ENCODE data around the gene MPRIP. TPM values are rescaled to one million over a fixed set of nuclear protein-coding genes. Genes with fewer than 3 reads are reported as not detected.

MPRIP gene
- total and polyA plus RNA-seq, 2 of the 13 experiments (the other 11 are each of a cell fraction or from before 2014, with no cell fraction given): 50.2 to 52.4 TPM

- TF ChIP-seq POGK (CRISPR knock-in tag; conservative IDR thresholded peaks at IDR 0.05) (peak; percentile 8; the same call in 1 of the 2 replicates), ZNF780A (CRISPR knock-in tag; IDR thresholded peaks at IDR 0.05) (no peak), ZNF704 (CRISPR knock-in tag; IDR thresholded peaks at IDR 0.05; ENCODE audit: borderline replicate concordance) (no peak), SKI (IDR thresholded peaks at IDR 0.05; ENCODE audit: partially characterized antibody) (peak; percentile 17), GATAD1 (CRISPR knock-in tag; IDR thresholded peaks at IDR 0.05) (0 out of 2 replicates have a peak, but pooled peaks have one; percentile 18), GATAD2A (CRISPR knock-in tag; IDR thresholded peaks at IDR 0.05) (peak; percentile 38; the same call in 1 of the 2 replicates), HIVEP1 (CRISPR knock-in tag; IDR thresholded peaks at IDR 0.05) (peak; percentile 39; the same call in 1 of the 2 replicates), MAX (IDR thresholded peaks at IDR 0.05) (peak; percentile 67; the same call in 1 of the 2 replicates), HNF4G (IDR thresholded peaks at IDR 0.05; ENCODE audit: borderline replicate concordance, low read depth, low read length) (no peak; the same call in 1 of the 2 replicates), HNF4G (CRISPR knock-in tag; IDR thresholded peaks at IDR 0.05; ENCODE audit: borderline replicate concordance, low read depth) (no peak), KLF16 (CRISPR knock-in tag; IDR thresholded peaks at IDR 0.05) (peak in 1 of 2 experiments; percentile 49; a peak in 1 of 4 replicates), GMEB2 (CRISPR knock-in tag; IDR thresholded peaks at IDR 0.05; ENCODE audit: low read depth) (peak; percentile 67), SRSF1 (optimal IDR thresholded peaks at IDR 0.05; ENCODE audit: low read depth, low read length) (peak; percentile 25), SIX1 (CRISPR knock-in tag; IDR thresholded peaks at IDR 0.05; ENCODE audit: borderline replicate concordance) (no peak), ISL2 (CRISPR knock-in tag; IDR thresholded peaks at IDR 0.05) (no peak), ATF2 (CRISPR knock-in tag; IDR thresholded peaks at IDR 0.05) (0 out of 2 replicates have a peak, but pooled peaks have one; percentile 26), ZFX (CRISPR knock-in tag; IDR thresholded peaks at IDR 0.05; ENCODE audit: low read depth) (peak; percentile 23; the same call in 1 of the 2 replicates), NR1H2 (CRISPR knock-in tag; IDR thresholded peaks at IDR 0.05; ENCODE audit: borderline replicate concordance, low read depth) (no peak), IKZF4 (CRISPR knock-in tag; IDR thresholded peaks at IDR 0.05; ENCODE audit: borderline replicate concordance, low read depth, not compliant biosample characterization) (no peak), ZMYM2 (CRISPR knock-in tag; IDR thresholded peaks at IDR 0.05) (no peak), SP4 (CRISPR knock-in tag; IDR thresholded peaks at IDR 0.05) (peak; percentile 89), ATRX (CRISPR knock-in tag; IDR thresholded peaks at IDR 0.05; ENCODE audit: borderline replicate concordance) (no peak)
Measured at GRCh38 chr17:17041571-17042383, 480 bp upstream of the MPRIP start (continued).
